ENCODE data around the gene GSX2. TPM values are rescaled to one million over a fixed set of nuclear protein-coding genes. Genes with fewer than 3 reads are reported as not detected.
A peak's percentile ranks its signal among the peaks of the same experiment; 100 is the strongest.

GSX2 gene
- polyA plus RNA-seq, 1 of the 3 experiments (the other 2 are of a cell fraction): 0.02 TPM

GRCh38 chr4:54058171-54058570 lies 41.8 kb upstream of the GSX2 start:
- CTCF ChIA-PET: interaction anchor here (0.7 to 3.8 kb wide), 3 partner anchors 9 to 176 kb away, joined by 3 to 11 read pairs (median 3); no protein-coding TSS in a partner anchor
- H3K9me2 ChIP-seq: no peaks in the 10 kb centered on the region
- H3K4me1 ChIP-seq (ENCODE audit: control insufficient read depth in 1 of 2, insufficient read depth in 2 of 2, low read depth in 1 of 2, low read length in 1 of 2): peaks cover 0 to 12% of the 10 kb centered on the region in 2 experiments; a peak in 3 of 4 replicates
- no peak overlapping the region for H3K4me3 ChIP-seq (ENCODE audit: low read depth in 2 of 2, low read length in 1 of 2)
- H3K27ac ChIP-seq (ENCODE audit: low read depth in 2 of 2, low read length in 1 of 2): no peak overlapping the region
- TF ChIP-seq MXI1 (IDR thresholded peaks at IDR 0.05; ENCODE audit: low read depth, low read length) (no peak), EZH2phosphoT487 (IDR thresholded peaks at IDR 0.05; ENCODE audit: borderline replicate concordance, low read depth) (no peak), FOXM1 (IDR thresholded peaks at IDR 0.05; ENCODE audit: low read depth) (no peak), IRF3 (IDR thresholded peaks at IDR 0.05; ENCODE audit: low read depth, low read length) (no peak), USF1 (IDR thresholded peaks at IDR 0.05; ENCODE audit: borderline replicate concordance, low read depth) (no peak), TAF1 (IDR thresholded peaks at IDR 0.05; ENCODE audit: borderline replicate concordance, low read depth, low read length) (no peak), RCOR1 (IDR thresholded peaks at IDR 0.05; ENCODE audit: low read length) (no peak), SMC3 (IDR thresholded peaks at IDR 0.05; ENCODE audit: low read depth, low read length) (no peak), GATA2 (CRISPR knock-in tag; IDR thresholded peaks at IDR 0.05) (no peak), RFX5 (IDR thresholded peaks at IDR 0.05; ENCODE audit: low read length) (no peak), RAD21 (IDR thresholded peaks at IDR 0.05; ENCODE audit: low read length) (no peak)
- H3K27me3 ChIP-seq (ENCODE audit: insufficient read depth): no peaks in the 10 kb centered on the region
- POLR2A ChIA-PET: no interaction called here
- no peak for DNase-seq
- peaks cover 16 to 42% of the 10 kb centered on the region in 2 experiments for H3K36me3 ChIP-seq (replicated peaks in 1 of 2; ENCODE audit: control insufficient read depth in 1 of 2, insufficient read depth in 2 of 2, low read length in 1 of 2)
- H3K79me2 ChIP-seq (ENCODE audit: insufficient read depth): peaks cover 100% of the 10 kb centered on the region
- H3K9me3 ChIP-seq: no peaks in the 10 kb centered on the region
- peaks cover 88% of the 10 kb centered on the region for H4K20me1 ChIP-seq (ENCODE audit: insufficient read depth)
- H3K4me2 ChIP-seq: peak overlapping the region; percentile 20
- H2AFZ ChIP-seq (ENCODE audit: low read depth): no peak overlapping the region
- WGBS (ENCODE audit: low lambda C conversion rate): 74% methylated on average over 3 of the region's 3 CpGs
- H3K9ac ChIP-seq: no peak overlapping the region
- peaks cover 9% of the 10 kb centered on the region for H3F3A ChIP-seq (replicated peaks; ENCODE audit: insufficient read depth)

- Histone ChIP-seq H3K4me1 (ENCODE audit: control insufficient read depth in 1 of 2, insufficient read depth in 2 of 2, low read depth in 1 of 2, low read length in 1 of 2) (peaks cover under 1 to 8% of the 10 kb centered on the region in 2 experiments), H3K27me3 (ENCODE audit: insufficient read depth) (no peaks in the 10 kb centered on the region), H3K9ac (no peak overlapping the region), H3K79me2 (ENCODE audit: insufficient read depth) (peaks cover 93% of the 10 kb centered on the region), H3F3A (replicated peaks; ENCODE audit: insufficient read depth) (peaks cover 22% of the 10 kb centered on the region), H3K4me2 (peak overlapping the region; percentile 93), H3K9me3 (no peaks in the 10 kb centered on the region), H4K20me1 (ENCODE audit: insufficient read depth) (peaks cover 72% of the 10 kb centered on the region), H3K4me3 (ENCODE audit: low read depth in 2 of 2, low read length in 1 of 2) (peak overlapping the region in 1 of 2 experiments; percentile 97; a peak in 2 of 4 replicates), H2AFZ (ENCODE audit: low read depth) (no peak overlapping the region; the same call in 1 of the 2 replicates), H3K36me3 (replicated peaks in 1 of 2; ENCODE audit: control insufficient read depth in 1 of 2, insufficient read depth in 2 of 2, low read length in 1 of 2) (peaks cover 16 to 35% of the 10 kb centered on the region in 2 experiments), H3K9me2 (no peaks in the 10 kb centered on the region), H3K27ac (ENCODE audit: low read depth in 2 of 2, low read length in 1 of 2) (no peak overlapping the region)
- WGBS (ENCODE audit: low lambda C conversion rate): 80% methylated on average over 2 of the region's 2 CpGs
- TF ChIP-seq FOXJ3 (CRISPR knock-in tag; IDR thresholded peaks at IDR 0.05) (no peak), FOSL2 (IDR thresholded peaks at IDR 0.05; ENCODE audit: borderline replicate concordance, low read depth) (no peak)
- CTCF ChIA-PET: interaction anchor here (0.6 kb wide), 1 partner anchor 28 kb away, joined by 4 read pairs; no protein-coding TSS in a partner anchor
- POLR2A ChIA-PET: no interaction called here
- DNase-seq: no peak
These were observed 39.8 kb upstream of the GSX2 start for GRCh38 chr4:54060116-54060515.
